OCI-LY1 (cell line): ENCODE data around the gene FBXO41.

Experiments used
- CTCF ChIP-seq: fragments of 200-600 bp; sonication (generic), shearing (Covaris generic); IDR thresholded peaks from 2 replicates; pipeline ENCODE4 v1.5.1; 2017; ENCODE audit warnings: mild to moderate bottlenecking, antibody characterized with exemption, low read length, moderate library complexity, mixed read lengths
- EZH2 ChIP-seq: fragments of 200-600 bp; sonication (generic), shearing (Covaris generic); IDR thresholded peaks from 2 replicates; pipeline ENCODE4 v1.8.0; 2017; ENCODE audit warnings: borderline replicate concordance, mixed run types, mild to moderate bottlenecking, antibody characterized with exemption, low read length, moderate library complexity, mixed read lengths

GRCh38 chr2:73272270-73272669 is 12.0 kb downstream of the FBXO41 start:
- no peak for TF ChIP-seq EZH2
- no peak for TF ChIP-seq CTCF
